Activated naive CD4-positive, alpha-beta T cell treated with anti-CD3 and anti-CD28 coated beads for 36 hours (primary cell): ENCODE measurements around the gene ANO9. TPM values are rescaled to one million over a fixed set of nuclear protein-coding genes. Genes with fewer than 3 reads are reported as not detected.

Experiments
- CTCF ChIA-PET: fragments of 350-600 bp; sonication (Branson Sonifier 250); formaldehyde crosslinking; loops from one replicate; lab custom pipeline; 2021; ENCODE audit warnings: antibody characterized with exemption; lab: Charles Lee
- DNase-seq: peaks from one replicate; pipeline ENCODE4 v3.0.0-alpha.2; 2020
- H3K27ac Mint-ChIP-seq: one replicate; pipeline ENCODE4 v1.8.0; 2021; ENCODE audit warnings: mild to moderate bottlenecking, mixed read lengths
- H3K27me3 Mint-ChIP-seq: one replicate; pipeline ENCODE4 v1.8.0; 2021; ENCODE audit warnings: low read depth, mixed read lengths
- H3K36me3 Mint-ChIP-seq: one replicate; pipeline ENCODE4 v1.8.0; 2021; ENCODE audit warnings: low read depth, mixed read lengths
- H3K4me1 Mint-ChIP-seq: one replicate; pipeline ENCODE4 v1.8.0; 2021; ENCODE audit warnings: low read depth, mixed read lengths
- H3K4me3 Mint-ChIP-seq: one replicate; pipeline ENCODE4 v1.8.0; 2021; ENCODE audit warnings: mild to moderate bottlenecking, moderate library complexity, mixed read lengths
- H3K9me3 Mint-ChIP-seq: one replicate; pipeline ENCODE4 v1.8.0; 2021; ENCODE audit warnings: mixed read lengths
- intact Hi-C: fragments of 100-400 bp; cut with micrococcal nuclease; formaldehyde crosslinking; loops from one replicate; pipeline ENCODE4 v1.15.1; 2023
- total RNA-seq, 2 experiments: library from RNA; stranded (reverse); gene quantifications; one replicate each; pipeline ENCODE4 v1.2.3, GENCODE V29; 2021

Gene ANO9, protein sequence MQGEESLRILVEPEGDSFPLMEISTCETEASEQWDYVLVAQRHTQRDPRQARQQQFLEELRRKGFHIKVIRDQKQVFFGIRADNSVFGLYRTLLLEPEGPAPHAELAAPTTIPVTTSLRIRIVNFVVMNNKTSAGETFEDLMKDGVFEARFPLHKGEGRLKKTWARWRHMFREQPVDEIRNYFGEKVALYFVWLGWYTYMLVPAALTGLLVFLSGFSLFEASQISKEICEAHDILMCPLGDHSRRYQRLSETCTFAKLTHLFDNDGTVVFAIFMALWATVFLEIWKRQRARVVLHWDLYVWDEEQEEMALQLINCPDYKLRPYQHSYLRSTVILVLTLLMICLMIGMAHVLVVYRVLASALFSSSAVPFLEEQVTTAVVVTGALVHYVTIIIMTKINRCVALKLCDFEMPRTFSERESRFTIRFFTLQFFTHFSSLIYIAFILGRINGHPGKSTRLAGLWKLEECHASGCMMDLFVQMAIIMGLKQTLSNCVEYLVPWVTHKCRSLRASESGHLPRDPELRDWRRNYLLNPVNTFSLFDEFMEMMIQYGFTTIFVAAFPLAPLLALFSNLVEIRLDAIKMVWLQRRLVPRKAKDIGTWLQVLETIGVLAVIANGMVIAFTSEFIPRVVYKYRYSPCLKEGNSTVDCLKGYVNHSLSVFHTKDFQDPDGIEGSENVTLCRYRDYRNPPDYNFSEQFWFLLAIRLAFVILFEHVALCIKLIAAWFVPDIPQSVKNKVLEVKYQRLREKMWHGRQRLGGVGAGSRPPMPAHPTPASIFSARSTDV
- total RNA-seq, result 10 to 100 TPM; 28.9 to 31.0 TPM

- Mint-ChIP-seq H3K4me3 (peak within 1 kb of the TSS; percentile 68), H3K4me1 (peaks cover 23% of the 10 kb centered on the region), H3K36me3 (no peaks in the 10 kb centered on the region), H3K27me3 (no peaks in the 10 kb centered on the region), H3K27ac (peak within 1 kb of the TSS; percentile 18), H3K9me3 (no peaks in the 10 kb centered on the region)
- DNase-seq, result peak; percentile 75
- intact Hi-C loops, result no loop called here
- CTCF ChIA-PET, result no interaction called here
Measured at GRCh38 chr11:441418-442274, at the start of gene ANO9. TSS of gene ANO9 (minus strand) at chr11:442011. CDS start at chr11:441926, 85 bp downstream.

- H3K4me3 Mint-ChIP-seq, result no peak overlapping the region
- no peaks in the 10 kb centered on the region for H3K4me1 Mint-ChIP-seq
- no peaks in the 10 kb centered on the region for H3K27me3 Mint-ChIP-seq
- H3K27ac Mint-ChIP-seq, result no peak overlapping the region
- peaks cover 12% of the 10 kb centered on the region for H3K36me3 Mint-ChIP-seq
- CTCF ChIA-PET, result no interaction called here
- intact Hi-C loops, result no loop called here
- H3K9me3 Mint-ChIP-seq, result no peaks in the 10 kb centered on the region
- no peak for DNase-seq
Measured at GRCh38 chr11:491358-491757, 49.5 kb upstream of the ANO9 start.

DNA sequence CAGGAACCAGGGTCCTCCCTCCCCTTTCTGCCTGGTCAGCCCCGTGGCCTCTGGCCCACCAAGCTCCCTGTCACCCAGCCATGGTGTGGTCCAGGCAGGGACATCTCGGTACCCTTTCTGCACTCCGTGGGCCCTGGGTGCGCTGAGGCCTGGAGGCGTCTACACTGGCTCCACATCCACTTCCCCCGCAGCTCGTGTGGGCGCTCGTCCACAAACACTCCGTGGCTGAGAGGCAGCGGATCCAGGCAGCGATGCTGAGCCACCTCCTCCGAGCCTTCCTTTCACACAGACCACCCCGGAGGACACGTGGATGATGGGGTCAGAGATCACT is 49.1 kb upstream of the ANO9 start:
- Mint-ChIP-seq H3K4me1 (no peaks in the 10 kb centered on the region), H3K27ac (no peak overlapping the region)
- intact Hi-C loops, result no loop called here

DNA sequence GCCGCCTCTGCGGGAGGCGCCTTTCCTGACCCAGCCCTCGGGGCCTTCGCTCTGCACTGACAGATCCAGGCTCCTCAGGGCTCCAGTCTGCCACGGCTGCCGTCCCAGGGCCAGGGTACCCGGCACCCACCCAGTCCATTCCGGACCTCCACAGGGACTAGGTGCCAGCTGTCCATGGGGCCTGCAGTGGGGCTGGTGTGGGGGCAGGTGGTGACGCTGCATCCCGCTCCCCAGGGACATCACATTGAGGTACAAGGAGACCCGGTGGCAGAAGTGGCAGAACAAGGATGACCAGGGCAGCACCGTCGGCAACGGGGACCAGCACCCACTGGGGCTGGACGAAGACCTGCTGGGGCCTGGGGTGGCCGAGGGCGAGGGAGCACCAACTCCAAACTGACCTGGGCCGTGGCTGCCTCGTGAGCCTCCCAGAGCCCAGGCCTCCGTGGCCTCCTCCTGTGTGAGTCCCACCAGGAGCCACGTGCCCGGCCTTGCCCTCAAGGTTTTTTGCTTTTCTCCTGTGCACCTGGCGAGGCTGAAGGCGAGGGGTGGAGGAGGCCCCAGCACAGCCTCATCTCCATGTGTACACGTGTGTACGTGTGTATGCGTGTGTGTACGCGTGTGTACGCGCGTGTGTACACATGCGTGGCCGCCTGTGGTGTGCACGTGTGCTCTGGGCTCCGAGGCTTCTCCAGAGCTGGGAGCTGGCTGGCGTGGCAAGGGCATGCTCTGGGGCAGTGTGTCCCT is 48.5 kb upstream of the ANO9 start:
- Mint-ChIP-seq H3K4me1 (no peaks in the 10 kb centered on the region), H3K27ac (no peak overlapping the region), H3K4me3 (no peak overlapping the region), H3K36me3 (peaks cover 9% of the 10 kb centered on the region), H3K9me3 (no peaks in the 10 kb centered on the region), H3K27me3 (no peaks in the 10 kb centered on the region)
- CTCF ChIA-PET, result interaction anchor here (0.5 kb wide), 1 partner anchor 127 kb away, joined by 3 read pairs; no protein-coding TSS in a partner anchor
- intact Hi-C loops, result no loop called here
- no peak for DNase-seq

More for the DNA sequence above, 49.1 kb upstream of the ANO9 start:
- CTCF ChIA-PET, result interaction anchor here (0.5 kb wide), 1 partner anchor 128 kb away, joined by 3 read pairs; no protein-coding TSS in a partner anchor
- Mint-ChIP-seq H3K36me3 (peaks cover 10% of the 10 kb centered on the region), H3K9me3 (no peaks in the 10 kb centered on the region), H3K27me3 (no peaks in the 10 kb centered on the region), H3K4me3 (no peak overlapping the region)
- DNase-seq, result no peak

- DNase-seq, result no peak
- no peak overlapping the region for H3K27ac Mint-ChIP-seq
- no peaks in the 10 kb centered on the region for H3K27me3 Mint-ChIP-seq
- H3K4me1 Mint-ChIP-seq, result no peaks in the 10 kb centered on the region
- H3K9me3 Mint-ChIP-seq, result no peaks in the 10 kb centered on the region
- intact Hi-C loops, result no loop called here
- H3K4me3 Mint-ChIP-seq, result no peak overlapping the region
- CTCF ChIA-PET, result interaction anchor here (0.6 kb wide), 1 partner anchor 76 kb away, joined by 4 read pairs; no protein-coding TSS in a partner anchor
- H3K36me3 Mint-ChIP-seq, result peaks cover 5% of the 10 kb centered on the region
Measured at GRCh38 chr11:489610-490185, 47.9 kb upstream of the ANO9 start.

- Mint-ChIP-seq H3K4me1 (no peaks in the 10 kb centered on the region), H3K27me3 (no peaks in the 10 kb centered on the region), H3K27ac (no peak overlapping the region), H3K36me3 (peaks cover 3% of the 10 kb centered on the region), H3K4me3 (no peak overlapping the region), H3K9me3 (no peaks in the 10 kb centered on the region)
- CTCF ChIA-PET, result interaction anchor here (0.6 kb wide), 1 partner anchor 77 kb away, joined by 4 read pairs; no protein-coding TSS in a partner anchor
- DNase-seq, result no peak
- intact Hi-C loops, result no loop called here
Measured at GRCh38 chr11:488992-489391, 47.2 kb upstream of the ANO9 start.

DNA sequence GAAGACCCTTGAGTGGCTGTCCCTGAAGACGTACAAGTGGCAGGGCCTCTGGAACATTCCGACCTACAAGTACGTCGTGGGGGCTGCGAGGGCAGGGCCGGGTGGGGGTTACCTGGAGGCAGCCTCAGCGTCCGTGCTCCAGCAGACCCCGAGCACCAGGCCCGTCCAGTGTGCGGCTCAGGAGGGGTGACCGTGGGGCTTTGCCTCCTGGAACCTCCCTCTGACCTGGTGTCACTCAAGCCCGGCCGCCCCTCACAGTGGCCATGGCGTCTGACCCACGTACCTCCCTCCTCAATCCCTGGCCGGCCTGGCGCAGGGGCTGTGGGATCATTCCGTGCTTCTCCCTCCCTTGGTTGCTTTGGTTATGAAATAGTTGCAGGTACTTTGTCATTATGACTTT is 46.8 kb upstream of the ANO9 start:
- CTCF ChIA-PET, result no interaction called here
- H3K27ac Mint-ChIP-seq, result no peak overlapping the region
- intact Hi-C loops, result no loop called here
- no peak for DNase-seq
- no peak overlapping the region for H3K4me3 Mint-ChIP-seq
- no peaks in the 10 kb centered on the region for H3K4me1 Mint-ChIP-seq
- no peaks in the 10 kb centered on the region for H3K9me3 Mint-ChIP-seq
- peaks cover 3% of the 10 kb centered on the region for H3K36me3 Mint-ChIP-seq
- H3K27me3 Mint-ChIP-seq, result no peaks in the 10 kb centered on the region

GRCh38 chr11:488062-488461 is 46.3 kb upstream of the ANO9 start:
- Mint-ChIP-seq H3K36me3 (peaks cover 3% of the 10 kb centered on the region), H3K27ac (no peak overlapping the region), H3K4me1 (no peaks in the 10 kb centered on the region), H3K27me3 (no peaks in the 10 kb centered on the region), H3K9me3 (no peaks in the 10 kb centered on the region), H3K4me3 (no peak overlapping the region)
- intact Hi-C loops, result no loop called here
- CTCF ChIA-PET, result no interaction called here
- DNase-seq, result no peak

DNA sequence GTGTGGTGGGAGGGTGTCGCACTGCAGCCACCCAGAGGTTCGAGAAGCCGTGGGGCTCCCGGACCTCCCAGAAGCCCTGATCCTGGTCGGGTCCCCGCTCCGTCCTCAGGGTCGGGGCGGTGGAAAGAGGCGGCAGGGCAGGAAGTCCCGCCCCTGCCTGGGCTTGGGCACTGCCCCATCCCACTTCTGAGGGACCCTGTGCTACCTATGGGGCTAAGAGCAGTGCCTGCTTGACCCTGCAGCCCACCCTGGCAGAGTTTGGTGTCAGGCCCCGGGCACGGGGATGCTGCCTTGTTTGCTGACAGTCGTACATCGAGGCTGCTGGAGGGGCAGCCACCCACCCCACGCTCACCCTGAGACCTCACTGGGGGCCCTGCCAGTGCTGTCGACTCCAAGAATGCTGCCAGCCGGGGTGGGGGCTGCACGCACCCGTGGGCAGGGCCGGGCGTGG is 45.8 kb upstream of the ANO9 start:
- CTCF ChIA-PET, result no interaction called here
- Mint-ChIP-seq H3K9me3 (no peaks in the 10 kb centered on the region), H3K27ac (no peak overlapping the region), H3K4me1 (no peaks in the 10 kb centered on the region), H3K4me3 (no peak overlapping the region), H3K36me3 (peaks cover 3% of the 10 kb centered on the region), H3K27me3 (no peaks in the 10 kb centered on the region)
- intact Hi-C loops, result no loop called here
- DNase-seq, result no peak

GRCh38 chr11:486189-486588 is 44.4 kb upstream of the ANO9 start:
- H3K27me3 Mint-ChIP-seq, result no peaks in the 10 kb centered on the region
- intact Hi-C loops, result no loop called here
- H3K9me3 Mint-ChIP-seq, result no peaks in the 10 kb centered on the region
- no peak overlapping the region for H3K27ac Mint-ChIP-seq
- no peaks in the 10 kb centered on the region for H3K4me1 Mint-ChIP-seq
- CTCF ChIA-PET, result no interaction called here
- no peak for DNase-seq
- H3K4me3 Mint-ChIP-seq, result no peak overlapping the region
- peaks cover 2% of the 10 kb centered on the region for H3K36me3 Mint-ChIP-seq

DNA sequence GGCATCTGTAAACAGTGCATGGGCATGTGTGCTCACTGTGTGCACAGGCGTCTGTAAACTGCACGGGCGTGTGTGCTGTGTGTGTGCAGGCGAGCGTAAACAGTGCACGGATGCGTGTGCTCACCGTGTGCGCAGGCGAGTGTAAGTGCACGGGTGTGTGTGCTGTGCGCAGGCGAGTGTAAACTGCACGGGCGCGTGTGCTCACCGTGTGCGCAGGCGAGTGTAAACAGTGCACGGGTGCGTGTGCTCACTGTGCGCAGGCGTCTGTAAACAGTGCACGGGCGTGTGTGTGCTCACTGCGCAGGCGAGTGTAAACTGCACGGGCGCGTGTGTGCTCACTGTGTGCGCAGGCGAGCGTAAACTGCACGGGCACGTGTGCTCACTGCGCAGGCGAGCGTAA is 42.8 kb upstream of the ANO9 start:
- Mint-ChIP-seq H3K9me3 (no peaks in the 10 kb centered on the region), H3K4me3 (no peak overlapping the region), H3K4me1 (no peaks in the 10 kb centered on the region), H3K27me3 (no peaks in the 10 kb centered on the region), H3K27ac (no peak overlapping the region), H3K36me3 (peaks cover 2% of the 10 kb centered on the region)
- CTCF ChIA-PET, result no interaction called here
- no peak for DNase-seq
- intact Hi-C loops, result no loop called here
